HL-60 (cell line): ENCODE data around the gene SH2B2.

ENCODE experiments used
- GABPA ChIP-seq: IDR thresholded peaks from 2 replicates; pipeline ENCODE4 v1.6.1; 2012; ENCODE audit warnings: low read depth
- POLR2AphosphoS5 ChIP-seq: IDR thresholded peaks from 2 replicates; pipeline ENCODE4 v1.6.1; 2012; ENCODE audit warnings: low read depth
- SPI1 ChIP-seq: IDR thresholded peaks from 2 replicates; pipeline ENCODE4 v1.6.1; 2012; ENCODE audit warnings: low read depth, mild to moderate bottlenecking, borderline replicate concordance
- TF ChIP-seq, protein P1 (sequence below): IDR thresholded peaks from one replicate; pipeline ENCODE4 v1.5.1; 2011; ENCODE audit warnings: low read length, control low read depth, inconsistent platforms; ENCODE audit not compliant: insufficient read depth

DNA sequence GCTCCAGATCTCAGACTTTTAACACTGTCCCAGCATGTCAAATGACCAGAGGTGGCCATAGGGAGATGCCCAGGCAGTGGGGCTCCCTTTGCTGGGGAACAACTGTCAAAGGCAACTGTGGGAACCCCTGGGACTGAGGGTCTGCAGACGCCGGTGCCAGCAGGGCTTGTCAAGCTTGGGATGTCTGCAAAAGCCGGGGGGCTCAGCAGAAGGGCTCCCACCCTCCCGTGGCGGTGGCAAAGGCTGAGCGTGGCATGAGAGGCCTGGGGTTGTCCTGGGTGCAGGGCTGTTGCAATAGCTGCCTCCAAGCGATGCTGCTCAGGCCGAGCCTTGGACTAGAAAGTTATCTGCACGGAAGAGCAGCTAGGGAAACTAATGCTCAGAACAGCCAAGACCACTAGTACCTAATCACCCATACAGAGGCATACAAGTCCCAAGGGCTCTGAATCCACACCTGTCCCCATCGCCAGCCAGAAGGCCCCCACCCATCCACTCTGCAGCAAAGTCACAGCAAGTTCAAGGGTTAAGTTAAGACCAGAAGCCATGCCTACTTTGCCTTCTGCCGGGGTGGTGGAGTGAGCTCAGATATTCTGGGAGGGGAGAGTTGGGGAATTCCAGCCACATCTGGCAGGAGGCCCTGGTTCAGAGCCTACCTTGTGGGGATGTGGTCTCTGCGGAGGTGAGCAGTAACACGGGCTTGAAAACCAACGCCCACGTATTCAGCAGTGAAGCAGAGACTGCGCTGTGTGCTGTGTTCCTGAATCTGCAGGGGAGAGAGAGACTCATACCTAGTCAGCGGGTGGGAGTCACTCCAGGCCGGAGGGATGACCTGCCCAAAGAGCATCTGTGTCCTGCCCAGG, 4.6 kb downstream of the SH2B2 start:
- TF ChIP-seq POLR2AphosphoS5: no peak
- TF ChIP-seq, protein P1, sequence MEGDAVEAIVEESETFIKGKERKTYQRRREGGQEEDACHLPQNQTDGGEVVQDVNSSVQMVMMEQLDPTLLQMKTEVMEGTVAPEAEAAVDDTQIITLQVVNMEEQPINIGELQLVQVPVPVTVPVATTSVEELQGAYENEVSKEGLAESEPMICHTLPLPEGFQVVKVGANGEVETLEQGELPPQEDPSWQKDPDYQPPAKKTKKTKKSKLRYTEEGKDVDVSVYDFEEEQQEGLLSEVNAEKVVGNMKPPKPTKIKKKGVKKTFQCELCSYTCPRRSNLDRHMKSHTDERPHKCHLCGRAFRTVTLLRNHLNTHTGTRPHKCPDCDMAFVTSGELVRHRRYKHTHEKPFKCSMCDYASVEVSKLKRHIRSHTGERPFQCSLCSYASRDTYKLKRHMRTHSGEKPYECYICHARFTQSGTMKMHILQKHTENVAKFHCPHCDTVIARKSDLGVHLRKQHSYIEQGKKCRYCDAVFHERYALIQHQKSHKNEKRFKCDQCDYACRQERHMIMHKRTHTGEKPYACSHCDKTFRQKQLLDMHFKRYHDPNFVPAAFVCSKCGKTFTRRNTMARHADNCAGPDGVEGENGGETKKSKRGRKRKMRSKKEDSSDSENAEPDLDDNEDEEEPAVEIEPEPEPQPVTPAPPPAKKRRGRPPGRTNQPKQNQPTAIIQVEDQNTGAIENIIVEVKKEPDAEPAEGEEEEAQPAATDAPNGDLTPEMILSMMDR: no peak
- no peak for TF ChIP-seq GABPA
- no peak for TF ChIP-seq SPI1
